ENCODE data around the gene KIF22.

The KIF22 gene

GRCh38 chr16:29841631-29842030, 51.1 kb downstream of the KIF22 start:
- DNase-seq (ENCODE audit: low spot score): no peak

GRCh38 chr16:29842732-29843346, 52.3 kb downstream of the KIF22 start:
- DNase-seq (ENCODE audit: low spot score): no peak

GRCh38 chr16:29843931-29844330, 53.4 kb downstream of the KIF22 start:
- no peak for DNase-seq (ENCODE audit: low spot score)

- no peak for DNase-seq (ENCODE audit: low spot score)
Measured at GRCh38 chr16:29844575-29845331, 54.2 kb downstream of the KIF22 start.

- DNase-seq (ENCODE audit: low spot score): no peak
Measured at GRCh38 chr16:29845656-29846055, 55.1 kb downstream of the KIF22 start.

GRCh38 chr16:29848420-29849297, 58.1 kb downstream of the KIF22 start:
- peak; percentile 82 for DNase-seq (ENCODE audit: low spot score)

GRCh38 chr16:29849505-29849904, 59.0 kb downstream of the KIF22 start:
- no peak for DNase-seq (ENCODE audit: low spot score)

- no peak for DNase-seq (ENCODE audit: low spot score)
Measured at GRCh38 chr16:29850998-29851397, 60.4 kb downstream of the KIF22 start.

- no peak for DNase-seq (ENCODE audit: low spot score)
Measured at GRCh38 chr16:29852654-29853053, 62.1 kb downstream of the KIF22 start.

- DNase-seq (ENCODE audit: low spot score): no peak
Measured at GRCh38 chr16:29854520-29855100, 64.1 kb downstream of the KIF22 start.
